Dedifferentiated amniotic fluid mesenchymal stem cell (primary cell): ENCODE data around the gene TC2N.
"Not testable (repeated sequence)": the region's sequence is repeated elsewhere in the genome, so short reads cannot be mapped to it uniquely, and the experiment has no call there.

Experiments used
- DNase-seq: peaks from one replicate; pipeline ENCODE4 v3.0.0-alpha.2; 2016; ENCODE audit errors: extremely low spot score

Gene TC2N

DNA sequence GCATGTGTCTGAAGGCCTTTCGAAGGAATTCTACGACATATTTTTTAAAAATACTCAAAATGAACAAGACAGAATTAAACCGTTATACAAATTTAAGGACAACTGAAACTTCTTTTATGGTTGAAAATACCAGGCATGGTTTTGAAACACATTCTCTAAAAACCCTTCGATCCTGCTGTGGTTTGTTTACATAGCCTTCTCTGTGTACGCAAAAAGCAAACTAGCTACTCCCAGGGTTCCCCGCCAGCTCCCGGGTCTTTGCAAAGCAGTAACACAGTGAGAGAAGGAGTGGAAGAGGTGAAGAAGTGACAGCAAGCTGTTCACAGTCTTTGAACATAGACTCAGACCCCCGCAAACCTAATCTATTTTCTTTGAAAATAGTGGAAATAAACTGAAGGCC lies 2.2 kb upstream of the TC2N start:
- no peak for DNase-seq

GRCh38 chr14:91866511-91867295 lies 633 bp downstream of the TC2N start:
- no peak for DNase-seq

DNA sequence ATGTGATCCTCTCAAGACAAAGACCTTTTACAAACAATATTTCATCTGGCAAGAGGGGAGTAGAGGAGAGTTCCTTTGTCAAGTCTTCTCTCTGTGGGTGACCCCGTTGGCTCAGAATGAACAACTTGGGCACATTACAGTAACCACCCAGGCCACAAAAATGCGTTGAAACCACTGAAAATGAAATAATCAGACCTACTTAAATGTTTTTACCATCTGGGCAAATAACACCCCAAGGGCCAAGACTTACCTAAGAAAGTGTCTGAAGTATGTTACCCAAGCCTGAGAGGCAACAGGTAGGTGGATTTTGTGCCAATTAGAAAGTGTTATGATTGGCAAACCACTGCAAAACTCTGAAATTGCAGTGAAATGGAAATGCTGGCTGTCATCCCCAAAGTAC lies 1.3 kb downstream of the TC2N start:
- DNase-seq: no peak

DNA sequence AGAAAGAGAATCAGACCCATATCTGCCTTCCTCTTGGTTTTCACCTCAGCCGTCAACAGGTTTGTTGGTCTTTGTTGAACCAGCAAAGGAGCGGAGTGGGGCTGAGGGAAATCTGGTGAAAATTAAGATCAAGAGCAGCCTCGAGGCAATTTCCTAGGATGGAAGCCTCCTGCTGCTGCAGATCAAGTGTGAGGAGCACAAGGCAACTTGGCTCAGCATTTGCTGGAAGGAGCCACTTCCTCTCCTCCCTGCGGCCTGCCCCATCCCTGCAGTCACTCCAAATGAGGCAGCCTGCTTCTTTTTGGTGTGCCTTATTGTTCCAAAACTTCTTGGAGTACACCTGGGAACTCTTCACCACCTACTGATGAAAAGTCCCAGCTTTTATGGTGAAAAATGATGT lies 4.9 kb downstream of the TC2N start:
- DNase-seq: no peak

GRCh38 chr14:91861091-91861490 lies 6.2 kb downstream of the TC2N start:
- DNase-seq: no peak

- DNase-seq: no peak
These were observed 7.1 kb downstream of the TC2N start for GRCh38 chr14:91860238-91860637.

- DNase-seq: peak; percentile 24
These were observed 8.6 kb downstream of the TC2N start for GRCh38 chr14:91858536-91859275.

DNA sequence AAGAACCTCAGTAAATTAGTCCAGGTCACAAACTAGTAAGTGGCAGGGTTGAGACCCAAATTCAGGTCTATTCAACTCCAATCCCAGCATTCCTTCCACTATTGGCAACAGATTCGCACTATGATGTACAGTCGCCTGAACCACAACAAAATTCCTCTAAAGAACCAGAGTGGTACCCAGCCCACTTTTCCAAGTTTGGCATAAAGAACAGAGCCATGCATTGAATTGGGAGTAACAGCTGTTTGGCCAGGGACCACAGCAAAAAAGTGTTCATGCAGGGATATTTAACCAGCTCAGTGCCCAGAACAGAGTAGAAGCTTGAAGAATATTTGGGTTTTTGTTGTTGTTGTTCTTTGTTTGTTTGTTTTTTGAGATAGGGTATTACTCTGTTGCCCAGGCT lies 9.7 kb downstream of the TC2N start:
- no peak for DNase-seq

DNA sequence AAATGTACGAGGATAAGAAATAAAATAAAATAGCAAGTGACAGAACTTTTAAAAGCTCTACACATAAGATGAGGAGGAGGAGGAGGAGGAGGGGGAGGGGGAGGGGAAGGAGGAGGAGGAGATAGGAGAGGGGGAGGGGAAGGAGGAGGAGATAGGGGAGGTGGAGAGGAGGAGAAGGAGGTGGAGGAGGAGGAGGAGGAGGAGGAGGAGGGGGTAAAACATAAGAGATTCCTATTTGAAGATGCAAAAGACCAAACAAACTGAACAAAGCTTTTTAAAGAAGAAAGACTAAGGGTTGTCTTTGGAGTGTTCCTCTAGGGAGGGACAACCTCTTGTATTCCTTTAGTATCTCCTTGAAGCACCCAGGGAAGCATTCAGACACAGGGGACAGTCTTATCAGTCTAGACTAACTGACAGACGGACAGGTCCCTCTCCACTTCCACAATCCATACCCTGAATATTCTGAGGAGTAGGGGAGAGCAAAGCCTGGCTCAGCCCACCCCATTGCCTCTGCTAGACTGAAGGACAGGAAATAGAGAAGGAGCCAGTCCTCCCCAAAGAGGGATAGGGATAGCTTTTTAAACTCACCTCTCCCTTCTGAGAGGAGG lies 12.9 kb downstream of the TC2N start:
- DNase-seq: no peak

- no peak for DNase-seq
These were observed 15.8 kb downstream of the TC2N start for GRCh38 chr14:91851563-91851962.

GRCh38 chr14:91848504-91849001 lies 18.8 kb downstream of the TC2N start:
- no peak for DNase-seq

DNA sequence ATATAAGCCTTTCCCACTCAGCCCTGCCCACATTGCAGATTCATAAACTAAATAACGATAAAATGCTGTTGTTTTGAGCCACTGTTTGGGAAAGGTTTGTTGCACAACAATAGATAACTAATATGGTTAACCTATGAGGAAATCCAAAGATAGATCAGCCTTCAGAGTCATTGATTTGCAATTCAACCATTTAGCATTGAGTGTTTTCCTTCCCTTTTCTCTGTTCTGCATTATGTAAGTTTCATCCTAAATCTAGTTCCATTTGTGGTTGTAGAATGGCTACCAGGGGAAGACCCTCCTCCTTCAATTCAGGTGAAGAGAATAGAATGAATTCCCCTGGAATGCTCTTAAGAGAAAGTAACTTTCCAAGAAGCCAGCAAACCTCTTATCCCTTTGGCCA lies 19.6 kb downstream of the TC2N start:
- DNase-seq: no peak

DNA sequence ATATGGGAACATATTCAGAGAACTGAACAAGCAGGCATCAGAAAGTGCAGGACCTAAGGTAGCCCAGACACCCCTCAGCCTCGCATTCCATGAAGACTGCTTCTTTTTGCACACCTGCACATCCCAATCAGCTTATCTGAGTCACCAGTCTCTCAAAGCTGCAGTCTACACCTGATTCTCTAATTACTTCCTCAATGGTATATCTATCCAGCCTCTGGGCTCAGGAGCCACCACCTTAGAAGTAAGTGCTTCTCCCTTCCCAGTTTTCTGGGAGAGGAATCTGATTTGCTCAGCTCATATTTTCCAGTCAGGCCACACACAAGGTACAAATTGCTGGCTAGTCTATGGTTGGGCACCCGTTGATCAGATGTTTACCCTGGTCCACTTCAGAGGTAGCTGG lies 21.7 kb downstream of the TC2N start:
- no peak for DNase-seq

GRCh38 chr14:91845056-91845455 lies 22.3 kb downstream of the TC2N start:
- DNase-seq: not testable (repeated sequence)

DNA sequence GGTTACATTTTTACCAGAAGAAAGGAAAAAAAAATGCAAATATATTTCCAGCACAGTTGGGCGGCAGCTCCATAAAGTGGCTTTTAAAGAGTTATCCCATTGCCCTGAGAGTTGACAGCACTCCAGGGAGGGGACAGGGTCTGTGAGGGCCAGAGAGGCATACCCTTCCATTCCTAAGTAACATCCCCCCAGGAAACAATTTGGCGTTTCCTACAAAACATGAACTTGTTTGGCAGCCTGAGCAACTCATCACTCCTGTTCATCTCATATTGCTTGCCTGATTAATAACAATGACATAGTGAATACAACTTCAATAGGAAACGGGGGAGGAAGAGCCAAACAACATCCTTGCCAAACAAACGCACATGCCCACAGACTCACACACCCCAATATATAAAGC lies 23.3 kb downstream of the TC2N start:
- DNase-seq: no peak

- no peak for DNase-seq
These were observed 23.9 kb downstream of the TC2N start for GRCh38 chr14:91843437-91843836.

GRCh38 chr14:91841065-91841464 lies 26.3 kb downstream of the TC2N start:
- no peak for DNase-seq

DNA sequence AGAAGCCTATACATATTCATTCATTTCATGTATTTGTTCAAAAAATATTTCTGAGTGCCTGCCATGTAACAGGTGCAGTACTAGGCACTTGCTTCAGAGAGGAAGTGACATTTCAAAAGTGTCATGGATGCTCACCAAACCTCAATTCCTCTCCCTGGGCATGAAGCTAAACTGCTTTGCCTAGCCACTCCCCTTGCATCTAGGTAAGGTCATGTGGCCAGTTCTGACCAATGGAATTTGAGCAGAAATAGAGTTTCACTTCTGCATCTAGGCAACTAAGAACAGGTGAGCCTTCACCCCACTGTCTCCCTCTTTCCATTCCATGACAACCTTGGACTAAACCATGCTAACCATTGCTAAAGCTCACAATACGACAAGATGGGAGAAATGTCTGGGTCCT lies 27.6 kb downstream of the TC2N start:
- DNase-seq: no peak

DNA sequence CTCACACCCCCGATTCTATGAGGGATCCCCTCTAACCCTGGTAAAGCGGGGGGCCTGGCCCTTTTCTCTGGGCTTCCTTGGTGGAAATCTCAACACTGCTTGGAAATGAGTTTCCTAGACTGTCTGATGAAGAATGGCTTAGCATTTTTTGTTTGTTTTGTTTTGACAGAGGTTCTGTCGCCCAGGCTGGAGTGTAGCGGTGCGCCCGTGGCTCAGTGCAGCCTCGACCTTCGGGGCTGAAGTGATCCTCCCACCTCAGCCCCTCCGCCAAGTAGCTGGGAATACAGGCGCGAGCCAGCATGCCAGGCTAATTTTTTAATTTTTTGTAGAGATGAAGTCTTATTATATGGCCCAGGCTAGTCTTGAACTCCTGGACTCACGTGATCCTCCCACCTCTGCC lies 30.3 kb downstream of the TC2N start:
- no peak for DNase-seq

- DNase-seq: no peak
These were observed 31.2 kb downstream of the TC2N start for GRCh38 chr14:91835920-91836843.

DNA sequence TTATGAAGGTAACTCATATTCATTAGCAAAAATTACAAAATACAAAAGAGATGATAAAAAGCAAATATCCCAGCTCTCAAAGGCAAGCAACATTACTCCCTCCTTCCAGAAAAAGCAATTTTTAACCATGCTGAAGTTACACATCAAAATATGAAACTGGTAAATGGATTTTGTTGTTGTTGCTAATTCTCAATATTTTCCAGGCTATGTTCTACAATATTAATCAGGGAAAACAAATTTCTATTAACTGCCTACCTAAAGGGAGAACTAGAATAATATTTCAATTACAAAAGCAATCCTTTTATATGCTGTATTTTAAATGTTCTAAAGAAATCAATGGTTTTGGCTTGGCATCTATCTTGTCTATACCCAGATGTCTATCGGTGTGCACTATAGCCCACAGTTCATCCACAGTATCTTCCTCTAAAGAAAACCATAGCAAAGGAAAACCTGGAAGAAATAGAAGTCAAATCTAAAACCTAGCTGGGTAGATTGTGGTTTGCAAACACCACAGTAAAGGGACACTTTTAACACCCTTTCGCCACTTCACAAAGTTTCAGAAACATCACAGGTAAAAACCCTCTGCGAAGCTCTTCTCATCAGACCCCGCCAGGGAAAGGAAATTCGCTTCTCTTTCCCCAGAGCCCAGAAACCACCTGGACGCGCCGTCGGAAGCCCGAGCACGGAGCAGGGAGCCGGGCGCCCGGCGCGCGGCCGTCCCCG lies 32.0 kb downstream of the TC2N start:
- DNase-seq: no peak
